Cardiac fibroblast (primary cell): ENCODE data around the gene DNAAF5.

ENCODE experiments used
- DNase-seq, 2 donors: peaks; one replicate each; pipeline versions ENCODE4 v3.0.0 to v3.0.0-alpha.2; 2010; ENCODE audit warnings: low read depth in 2 of 2
- H3K4me3 ChIP-seq, 2 donors: replicated peaks in 1 of 2; 1 replicate in 1 of 2; 2 replicates in 1 of 2; pipeline ENCODE4 v1.5.1; 2011; ENCODE audit warnings: low read depth in 2 of 2, low read length in 2 of 2, mild to moderate bottlenecking in 2 of 2, moderate library complexity in 1 of 2
- TF ChIP-seq, protein P1 (sequence below): IDR thresholded peaks from one replicate; pipeline ENCODE4 v1.5.1; 2011; ENCODE audit warnings: low read depth, mild to moderate bottlenecking, low read length, inconsistent platforms

Gene DNAAF5

GRCh38 chr7:834277-834676, 107.8 kb downstream of the DNAAF5 start:
- TF ChIP-seq, protein P1, sequence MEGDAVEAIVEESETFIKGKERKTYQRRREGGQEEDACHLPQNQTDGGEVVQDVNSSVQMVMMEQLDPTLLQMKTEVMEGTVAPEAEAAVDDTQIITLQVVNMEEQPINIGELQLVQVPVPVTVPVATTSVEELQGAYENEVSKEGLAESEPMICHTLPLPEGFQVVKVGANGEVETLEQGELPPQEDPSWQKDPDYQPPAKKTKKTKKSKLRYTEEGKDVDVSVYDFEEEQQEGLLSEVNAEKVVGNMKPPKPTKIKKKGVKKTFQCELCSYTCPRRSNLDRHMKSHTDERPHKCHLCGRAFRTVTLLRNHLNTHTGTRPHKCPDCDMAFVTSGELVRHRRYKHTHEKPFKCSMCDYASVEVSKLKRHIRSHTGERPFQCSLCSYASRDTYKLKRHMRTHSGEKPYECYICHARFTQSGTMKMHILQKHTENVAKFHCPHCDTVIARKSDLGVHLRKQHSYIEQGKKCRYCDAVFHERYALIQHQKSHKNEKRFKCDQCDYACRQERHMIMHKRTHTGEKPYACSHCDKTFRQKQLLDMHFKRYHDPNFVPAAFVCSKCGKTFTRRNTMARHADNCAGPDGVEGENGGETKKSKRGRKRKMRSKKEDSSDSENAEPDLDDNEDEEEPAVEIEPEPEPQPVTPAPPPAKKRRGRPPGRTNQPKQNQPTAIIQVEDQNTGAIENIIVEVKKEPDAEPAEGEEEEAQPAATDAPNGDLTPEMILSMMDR, result no peak
- DNase-seq, result no peak

GRCh38 chr7:835021-835420, 108.5 kb downstream of the DNAAF5 start:
- TF ChIP-seq, protein P1, result no peak
- DNase-seq, result no peak
- H3K4me3 ChIP-seq, result no peak overlapping the region

More at GRCh38 chr7:834277-834676, 107.8 kb downstream of the DNAAF5 start:
- no peak overlapping the region for H3K4me3 ChIP-seq

- TF ChIP-seq, protein P1, result no peak
- no peak for DNase-seq
- H3K4me3 ChIP-seq, result no peak overlapping the region
These were observed 109.2 kb downstream of the DNAAF5 start for GRCh38 chr7:835485-836401.
